Small intestine (tissue), 7 donors: Measurements from ENCODE around the gene MYLK4. TPM values are rescaled to one million over a fixed set of nuclear protein-coding genes. Genes with fewer than 3 reads are reported as not detected.

Experiments used
- DNase-seq, 2 donors: peaks; one replicate each; pipeline versions ENCODE4 v3.0.0 to v3.0.0-alpha.2; 2013
- FAIRE-seq: peaks from 2 replicates; lab custom pipeline; 2012; peaks lifted over from hg19 to GRCh38; lab: Jason Lieb, UNC
- H3K27ac ChIP-seq, 3 donors: one replicate each; pipeline ENCODE4 v1.5.1; 2013; ENCODE audit warnings: low read length in 2 of 3, mild to moderate bottlenecking in 2 of 3, control low read depth in 1 of 3, inconsistent platforms in 1 of 3, low read depth in 1 of 3, moderate library complexity in 1 of 3
- H3K27me3 ChIP-seq, 3 donors: one replicate each; pipeline ENCODE4 v1.6.1; 2013; ENCODE audit warnings: low read length in 3 of 3, inconsistent platforms in 1 of 3; ENCODE audit not compliant: control insufficient read depth in 3 of 3, insufficient read depth in 3 of 3
- H3K36me3 ChIP-seq, 3 donors: one replicate each; pipeline ENCODE4 v1.6.1; 2013; ENCODE audit warnings: low read length in 3 of 3, inconsistent platforms in 1 of 3, low read depth in 1 of 3, mild to moderate bottlenecking in 1 of 3, moderate library complexity in 1 of 3; ENCODE audit not compliant: control insufficient read depth in 3 of 3, insufficient read depth in 2 of 3
- H3K4me1 ChIP-seq, 3 donors: one replicate each; pipeline ENCODE4 v1.6.1; 2013; ENCODE audit warnings: low read length in 2 of 3, inconsistent platforms in 1 of 3, low read depth in 1 of 3, mild to moderate bottlenecking in 1 of 3, moderate library complexity in 1 of 3; ENCODE audit not compliant: control insufficient read depth in 3 of 3, insufficient read depth in 2 of 3
- H3K4me3 ChIP-seq, 3 donors: one replicate each; pipeline ENCODE4 v1.5.1; 2013; ENCODE audit warnings: low read length in 3 of 3, control low read depth in 1 of 3, inconsistent platforms in 1 of 3, low read depth in 1 of 3, mild to moderate bottlenecking in 1 of 3, moderate library complexity in 1 of 3
- H3K9me3 ChIP-seq, 2 donors: one replicate each; pipeline ENCODE4 v1.6.1; 2013; ENCODE audit warnings: low read depth in 1 of 2, low read length in 1 of 2; ENCODE audit not compliant: control insufficient read depth in 2 of 2, insufficient read depth in 1 of 2
- WGBS, 3 donors: extraction: QIAGEN DNeasy Blood & Tissue Kit; methylation state at CpG; one replicate each; pipeline ENCODE4 v1.1.7; 2013; 5-methylcytosine and 5-hydroxymethylcytosine counted together
- polyA plus RNA-seq, 4 donors: library from polyadenylated mRNA; stranded (reverse) in 3 of 4; unstranded in 1 of 4; fragments of 200-250 nt in 3 of 4; fragments of 120-200 nt in 1 of 4; gene quantifications; one replicate each; pipeline versions ENCODE4 v1.2.1 to v1.2.3, GENCODE V29; 2013
- donor health status: healthy with polysubstance abuse.
- donor health status: control.
- donor health status: control.
- donor health status: Bipolar disorder and iron deficiency.
- donor health status: healthy.

Gene MYLK4
- polyA plus RNA-seq, 4 donors: under 0.01 to 0.37 (median 0.32) TPM

- Histone ChIP-seq H3K27me3 (peaks cover 0 to 6% (median 5%) of the 10 kb centered on the region in 3 donors), H3K9me3 (no peaks in the 10 kb centered on the region), H3K4me3 (no peak overlapping the region), H3K36me3 (no peaks in the 10 kb centered on the region), H3K4me1 (no peaks in the 10 kb centered on the region), H3K27ac (no peak overlapping the region)
- no peak for FAIRE-seq
- WGBS, 3 donors: 77 to 83% (median 82%) methylated on average over 9 of the region's 9 CpGs
- DNase-seq: no peak
Observed at GRCh38 chr6:2619651-2620050, 131.1 kb downstream of the MYLK4 start.

DNA sequence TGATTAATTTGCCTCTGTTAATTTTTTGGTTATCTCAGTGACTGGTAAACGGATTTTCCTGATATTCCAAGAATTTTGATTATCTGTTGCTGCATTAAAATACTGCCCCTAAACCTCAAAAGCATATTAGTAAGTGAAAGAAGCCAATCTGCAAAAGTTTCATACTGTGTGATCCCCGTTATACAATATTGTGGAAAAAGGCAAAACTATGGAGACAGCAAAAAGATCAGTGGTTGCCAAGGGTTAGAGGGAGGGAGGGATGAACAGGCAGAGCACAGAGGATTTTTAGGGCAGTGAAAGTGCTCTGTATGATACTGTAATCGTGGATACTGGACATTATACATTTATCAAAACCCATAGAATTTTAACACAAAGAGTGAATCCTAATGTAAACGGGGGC, 133.0 kb downstream of the MYLK4 start:
- WGBS, 3 donors: 59 to 66% (median 62%) methylated on average over 4 of the region's 4 CpGs
- no peaks in the 10 kb centered on the region for H3K9me3 ChIP-seq
- no peak for FAIRE-seq
- H3K4me1 ChIP-seq: no peaks in the 10 kb centered on the region
- no peak overlapping the region for H3K4me3 ChIP-seq
- H3K27ac ChIP-seq: no peak overlapping the region
- DNase-seq: no peak
- no peaks in the 10 kb centered on the region for H3K36me3 ChIP-seq
- H3K27me3 ChIP-seq: peaks cover 0 to 6% (median 3%) of the 10 kb centered on the region in 3 donors

- Histone ChIP-seq H3K27me3 (peaks cover 0 to 6% (median 3%) of the 10 kb centered on the region in 3 donors), H3K36me3 (no peaks in the 10 kb centered on the region), H3K4me1 (no peaks in the 10 kb centered on the region), H3K27ac (no peak overlapping the region), H3K9me3 (no peaks in the 10 kb centered on the region), H3K4me3 (no peak overlapping the region)
- FAIRE-seq (no peak), DNase-seq (no peak)
- 69 to 76% (median 69%) methylated on average over 7 of the region's 7 CpGs for WGBS, 3 donors
Observed at GRCh38 chr6:2616811-2617210, 133.9 kb downstream of the MYLK4 start.

DNA sequence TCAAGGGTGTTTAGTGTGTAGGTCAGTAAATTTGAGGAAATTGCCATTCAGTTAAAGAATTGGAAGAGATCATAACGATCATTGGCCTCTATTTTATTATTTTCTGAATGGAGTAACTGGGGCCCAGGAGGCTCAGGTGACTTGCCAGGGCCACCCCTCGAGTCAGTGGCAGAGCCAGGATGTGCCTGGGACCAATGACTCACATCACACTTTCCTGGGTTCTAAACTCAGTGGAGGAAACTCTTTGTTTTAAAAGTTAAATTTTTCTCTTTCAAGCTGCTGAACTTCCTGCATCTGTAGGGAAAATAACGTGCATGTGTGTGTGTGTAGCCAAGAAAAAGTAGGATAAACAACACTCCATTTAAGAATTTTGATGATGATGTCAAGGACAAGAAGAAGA, 135.5 kb downstream of the MYLK4 start:
- WGBS, 3 donors: 45 to 55% (median 53%) methylated on average over 3 of the region's 3 CpGs
- no peak for FAIRE-seq
- peaks cover 0 to 6% (median 3%) of the 10 kb centered on the region in 3 donors for H3K27me3 ChIP-seq

GRCh38 chr6:2614846-2615245, 135.9 kb downstream of the MYLK4 start:
- Histone ChIP-seq H3K36me3 (no peaks in the 10 kb centered on the region), H3K4me3 (no peak overlapping the region), H3K27ac (no peak overlapping the region), H3K9me3 (no peaks in the 10 kb centered on the region), H3K4me1 (no peaks in the 10 kb centered on the region), H3K27me3 (peaks cover 0 to 6% (median 3%) of the 10 kb centered on the region in 3 donors)
- FAIRE-seq (no peak), DNase-seq (no peak)
- WGBS, 3 donors: 73 to 88% (median 79%) methylated on average over 5 of the region's 5 CpGs

More for the DNA sequence above, 135.5 kb downstream of the MYLK4 start:
- Histone ChIP-seq H3K27ac (no peak overlapping the region), H3K4me1 (no peaks in the 10 kb centered on the region), H3K36me3 (no peaks in the 10 kb centered on the region), H3K4me3 (no peak overlapping the region), H3K9me3 (no peaks in the 10 kb centered on the region)
- DNase-seq: no peak

DNA sequence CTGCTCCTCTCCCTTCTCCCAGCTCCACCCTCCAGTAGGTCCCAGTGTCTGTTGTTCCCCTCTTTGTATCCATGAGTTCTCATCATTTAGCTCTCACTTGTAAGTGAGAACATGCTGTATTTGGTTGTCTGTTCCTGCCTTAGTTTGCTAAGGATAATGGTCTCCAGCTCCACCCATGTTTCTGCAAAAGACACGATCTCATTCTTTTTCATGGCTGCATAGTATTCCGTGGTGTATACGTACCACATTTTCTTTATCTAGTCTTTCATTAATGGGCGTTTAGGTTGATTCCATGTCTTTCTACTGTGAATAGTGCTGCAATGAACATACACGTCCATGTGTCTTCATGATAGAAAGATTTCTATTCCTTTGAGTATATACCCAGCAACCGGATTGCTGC, 136.6 kb downstream of the MYLK4 start:
- DNase-seq (no peak), FAIRE-seq (no peak)
- no peaks in the 10 kb centered on the region for H3K36me3 ChIP-seq
- no peak overlapping the region for H3K4me3 ChIP-seq
- H3K4me1 ChIP-seq: no peaks in the 10 kb centered on the region
- no peak overlapping the region for H3K27ac ChIP-seq
- peaks cover 0 to 5% (median 0%) of the 10 kb centered on the region in 3 donors for H3K27me3 ChIP-seq
- H3K9me3 ChIP-seq: no peaks in the 10 kb centered on the region
- 81 to 95% (median 90%) methylated on average over 6 of the region's 6 CpGs for WGBS, 3 donors

Other genes starting within 250 kb of the MYLK4 start
- gene WRNIP1, start 14.5 kb upstream of the MYLK4 start, polyA plus RNA-seq: 10 to 100 TPM; 35.1 to 52.2 (median 43.6) TPM
- gene SERPINB1, start 90.9 kb upstream of the MYLK4 start, polyA plus RNA-seq: 100 to 1,000 TPM; 116 to 226 (median 161) TPM
- gene SERPINB9, start 152.4 kb upstream of the MYLK4 start, polyA plus RNA-seq: 10 to 100 TPM in 1 of 4 donors, 1 to 10 TPM in 2, under 1 TPM in 1; 0.22 to 13.8 (median 2.4) TPM
- gene SERPINB6, start 220.6 kb upstream of the MYLK4 start, polyA plus RNA-seq: 100 to 1,000 TPM; 280 to 539 (median 418) TPM
- 10 to 100 TPM; 23.2 to 84.5 (median 58.9) TPM for gene NQO2, start 249.0 kb upstream of the MYLK4 start, polyA plus RNA-seq